Suprapubic skin (tissue), 3 donors: ENCODE results near the gene SEC14L3.

ENCODE experiments used
- EP300 ChIP-seq: sonication (generic); formaldehyde crosslinking; IDR thresholded peaks from one replicate; pipeline ENCODE4 v1.6.1; 2017; ENCODE audit warnings: antibody characterized with exemption
- POLR2A ChIP-seq, 2 donors: fragments of 450-650 bp; IDR thresholded peaks; one replicate each; pipeline ENCODE4 v1.6.1; 2017; ENCODE audit warnings: antibody characterized with exemption in 2 of 2, mild to moderate bottlenecking in 2 of 2, moderate library complexity in 2 of 2
- TF ChIP-seq, protein P1 (sequence below), 2 donors: fragments of 200-600 bp in 1 of 2; fragments of 450-650 bp in 1 of 2; sonication (generic) in 1 of 2; IDR thresholded peaks; one replicate each; pipeline ENCODE4 v1.5.1; 2016 to 2019; ENCODE audit warnings: antibody characterized with exemption in 2 of 2, mild to moderate bottlenecking in 1 of 2, moderate library complexity in 1 of 2

- TF ChIP-seq, protein P1, sequence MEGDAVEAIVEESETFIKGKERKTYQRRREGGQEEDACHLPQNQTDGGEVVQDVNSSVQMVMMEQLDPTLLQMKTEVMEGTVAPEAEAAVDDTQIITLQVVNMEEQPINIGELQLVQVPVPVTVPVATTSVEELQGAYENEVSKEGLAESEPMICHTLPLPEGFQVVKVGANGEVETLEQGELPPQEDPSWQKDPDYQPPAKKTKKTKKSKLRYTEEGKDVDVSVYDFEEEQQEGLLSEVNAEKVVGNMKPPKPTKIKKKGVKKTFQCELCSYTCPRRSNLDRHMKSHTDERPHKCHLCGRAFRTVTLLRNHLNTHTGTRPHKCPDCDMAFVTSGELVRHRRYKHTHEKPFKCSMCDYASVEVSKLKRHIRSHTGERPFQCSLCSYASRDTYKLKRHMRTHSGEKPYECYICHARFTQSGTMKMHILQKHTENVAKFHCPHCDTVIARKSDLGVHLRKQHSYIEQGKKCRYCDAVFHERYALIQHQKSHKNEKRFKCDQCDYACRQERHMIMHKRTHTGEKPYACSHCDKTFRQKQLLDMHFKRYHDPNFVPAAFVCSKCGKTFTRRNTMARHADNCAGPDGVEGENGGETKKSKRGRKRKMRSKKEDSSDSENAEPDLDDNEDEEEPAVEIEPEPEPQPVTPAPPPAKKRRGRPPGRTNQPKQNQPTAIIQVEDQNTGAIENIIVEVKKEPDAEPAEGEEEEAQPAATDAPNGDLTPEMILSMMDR (IDR thresholded peaks at IDR 0.05) = no peak
- TF ChIP-seq POLR2A (IDR thresholded peaks at IDR 0.05) (no peak), EP300 (no peak)
These were observed 19.0 kb downstream of the SEC14L3 start for GRCh38 chr22:30452861-30453260.
